HepG2 (cell line): ENCODE data around the gene PTGIS. TPM values are rescaled to one million over a fixed set of nuclear protein-coding genes. Genes with fewer than 3 reads are reported as not detected.

Source experiments
- ATAC-seq: fragments of 200-7000 bp; cut with Tn5 transposase; 3 replicates; pipeline ENCODE4 v1.9.1; 2020; ENCODE audit warnings: mild to moderate bottlenecking, moderate library complexity
- BruUV-seq: library from RNA; stranded (reverse); fragments of 400-500 nt; replicated peaks from 2 replicates; lab custom pipeline; 2021; lab: Mats Ljungman, UMichigan
- CTCF ChIA-PET: fragments of 300-600 bp; formaldehyde crosslinking; extraction: SDS; loops from one replicate; lab custom pipeline; 2021; ENCODE audit warnings: low total read pairs, inconsistent platforms, low intra/inter-chr PET ratio; lab: Yijun Ruan, JAX
- POLR2A ChIA-PET: fragments of 350-600 bp; sonication (Branson Sonifier 250); formaldehyde crosslinking; loops from one replicate; lab custom pipeline; 2020; ENCODE audit warnings: antibody characterized with exemption, inconsistent platforms; lab: Yijun Ruan, JAX
- DNase-seq: peaks from one replicate; pipeline ENCODE4 v3.0.0-alpha.2; 2015; ENCODE audit warnings: low spot score
- FAIRE-seq: peaks from 3 replicates; lab custom pipeline; 2011; peaks lifted over from hg19 to GRCh38; lab: Jason Lieb, UNC
- H2AFZ ChIP-seq: one replicate; pipeline ENCODE4 v1.6.1; 2011; ENCODE audit warnings: low read length, inconsistent platforms
- H3K27ac ChIP-seq: fragments of 300-600 bp; 3 replicates; pipeline ENCODE4 v1.8.0; 2011; ENCODE audit warnings: mixed run types, mild to moderate bottlenecking, mixed read lengths, low read length, inconsistent platforms; ENCODE audit not compliant: insufficient read depth; ENCODE audit errors: extremely low read length
- H3K27me3 ChIP-seq, 2 experiments: fragments of 200-600 bp in 1 of 2; 2 replicates in 1 of 2; 3 replicates in 1 of 2; pipeline versions ENCODE4 v1.6.0 to v1.8.0; 2011; ENCODE audit warnings: low read length in 2 of 2, mild to moderate bottlenecking in 2 of 2, moderate library complexity in 2 of 2, inconsistent platforms in 1 of 2; ENCODE audit not compliant: insufficient read depth in 2 of 2, control insufficient read depth in 1 of 2
- H3K36me3 ChIP-seq, 2 experiments: fragments of 200-600 bp in 1 of 2; replicated peaks in 1 of 2; 2 replicates in 1 of 2; 3 replicates in 1 of 2; pipeline versions ENCODE4 v1.5.1 to v1.8.0; 2011; ENCODE audit warnings: low read length in 2 of 2, inconsistent platforms in 1 of 2; ENCODE audit not compliant: insufficient read depth in 2 of 2, control insufficient read depth in 1 of 2
- H3K4me1 ChIP-seq: 2 replicates; pipeline ENCODE4 v1.5.1; 2012; ENCODE audit warnings: low read length, inconsistent platforms; ENCODE audit not compliant: insufficient read depth
- H3K4me2 ChIP-seq: 2 replicates; pipeline ENCODE4 v1.6.0; 2011; ENCODE audit warnings: low read depth, low read length, inconsistent platforms
- H3K4me3 ChIP-seq, 3 experiments: fragments of 200-600 bp in 1 of 3; sonication (generic), shearing (Covaris generic) in 1 of 3; replicated peaks in 1 of 3; 2 replicates each; pipeline ENCODE4 v1.5.1; 2011 to 2016; ENCODE audit warnings: low read length in 3 of 3, inconsistent platforms in 2 of 3, low read depth in 2 of 3, mild to moderate bottlenecking in 2 of 3, control low read depth in 1 of 3, mixed read lengths in 1 of 3; ENCODE audit not compliant: insufficient read depth in 1 of 3
- H3K79me2 ChIP-seq: one replicate; pipeline ENCODE4 v1.6.1; 2011; ENCODE audit warnings: low read length, inconsistent platforms; ENCODE audit not compliant: insufficient read depth
- H3K9ac ChIP-seq: 2 replicates; pipeline ENCODE4 v1.6.0; 2011; ENCODE audit warnings: mild to moderate bottlenecking, low read depth, low read length, inconsistent platforms; ENCODE audit not compliant: insufficient read depth
- H3K9me3 ChIP-seq: 2 replicates; pipeline ENCODE4 v1.5.1; 2012; ENCODE audit warnings: mild to moderate bottlenecking, low read length
- H4K20me1 ChIP-seq: 2 replicates; pipeline ENCODE4 v1.6.0; 2011; ENCODE audit warnings: inconsistent platforms, mild to moderate bottlenecking, low read length, moderate library complexity; ENCODE audit not compliant: insufficient read depth
- AGO2 ChIP-seq: fragments of 200-400 bp; formaldehyde crosslinking; optimal IDR thresholded peaks from 2 replicates; pipeline ENCODE3; 2017; ENCODE audit warnings: mild to moderate bottlenecking, low read depth, low read length, moderate library complexity
- AKNA ChIP-seq: sonication (generic); formaldehyde crosslinking; IDR thresholded peaks from 2 replicates; pipeline ENCODE4 v1.4.0; 2020; ENCODE audit warnings: missing genetic modification reagents, borderline replicate concordance
- ARNTL ChIP-seq: sonication (generic); formaldehyde crosslinking; IDR thresholded peaks from 2 replicates; pipeline ENCODE4 v1.4.0; 2020; ENCODE audit warnings: mild to moderate bottlenecking, missing genetic modification reagents
- MYC ChIP-seq: sonication (generic); formaldehyde crosslinking; IDR thresholded peaks from 2 replicates; pipeline ENCODE4 v1.9.0; 2021; ENCODE audit warnings: missing genetic modification reagents, borderline replicate concordance
- NFE2L2 ChIP-seq: fragments of 150-350 bp; IDR thresholded peaks from 2 replicates; pipeline ENCODE4 v1.6.1; 2014; ENCODE audit warnings: low read length
- PHF8 ChIP-seq: sonication (generic); formaldehyde crosslinking; IDR thresholded peaks from 2 replicates; pipeline ENCODE4 v1.5.0; 2020; ENCODE audit warnings: missing genetic modification reagents
- WGBS: methylation state at CpG from one replicate; pipeline ENCODE4 v1.1.6; 2017; ENCODE audit warnings: low lambda C conversion rate; 5-methylcytosine and 5-hydroxymethylcytosine counted together
- in situ Hi-C: cut with HindIII; loops from 2 replicates; pipeline ENCODE4 v1.10.0; 2017; ENCODE audit warnings: low pct_unique_long_range_greater_than_20kb; ENCODE audit not compliant: extremely low pct_ligation_motif_present
- intact Hi-C: fragments of 100-400 bp; cut with micrococcal nuclease; formaldehyde crosslinking; loops from one replicate; pipeline ENCODE4 v1.10.0; 2022; ENCODE audit not compliant: unreplicated experiment
- polyA plus RNA-seq, 8 experiments: library from polyadenylated mRNA; depleted of rRNA in 3 of 8; stranded (reverse) in 7 of 8; unstranded in 1 of 8; fragments of >200 nt; fragmentation: Illumina TruSeq in 4 of 8; extraction: Trizol in 4 of 8; gene quantifications; 2 replicates each; pipeline versions ENCODE4 v1.2.1 to v1.2.3, GENCODE V29; 2011 to 2016; ENCODE audit warnings: low read depth in 4 of 8, missing spikeins in 1 of 8, mixed read lengths in 1 of 8; ENCODE audit not compliant: insufficient read depth in 1 of 8
- total RNA-seq, 5 experiments: library from RNA; depleted of rRNA; stranded (reverse); fragments of >200 nt; fragmentation: Illumina TruSeq; extraction: Trizol; gene quantifications; 2 replicates each; pipeline ENCODE4 v1.2.3, GENCODE V29; 2016; ENCODE audit warnings: low read depth in 1 of 5

PTGIS gene
- total and polyA plus RNA-seq, 2 of the 13 experiments (the other 11 are each of a cell fraction or from before 2014, with no cell fraction given): not detected

DNA sequence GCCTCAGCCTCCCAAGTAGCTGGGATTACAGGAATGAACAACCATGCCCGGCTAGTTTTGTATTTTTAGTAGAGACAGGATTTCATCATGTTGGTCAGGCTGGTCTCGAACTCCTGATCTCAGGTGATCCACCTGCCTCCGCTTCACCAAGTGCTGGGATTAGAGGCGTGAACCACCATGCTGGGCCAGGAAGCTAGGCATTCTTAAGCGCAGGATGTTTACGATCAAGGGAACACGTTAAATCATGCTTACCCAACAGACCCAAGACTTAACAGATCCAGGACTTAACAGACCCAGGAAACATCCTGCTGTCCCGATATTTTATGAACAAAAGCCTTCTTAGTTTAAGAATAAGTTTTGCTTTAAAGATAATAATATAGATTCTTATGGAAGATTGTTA, 9.1 kb downstream of the PTGIS start (continued):
- TF ChIP-seq AKNA (CRISPR knock-in tag) (no peak), ARNTL (CRISPR knock-in tag) (no peak)
- TF ChIP-seq, all 625 proteins: peak for 0

DNA sequence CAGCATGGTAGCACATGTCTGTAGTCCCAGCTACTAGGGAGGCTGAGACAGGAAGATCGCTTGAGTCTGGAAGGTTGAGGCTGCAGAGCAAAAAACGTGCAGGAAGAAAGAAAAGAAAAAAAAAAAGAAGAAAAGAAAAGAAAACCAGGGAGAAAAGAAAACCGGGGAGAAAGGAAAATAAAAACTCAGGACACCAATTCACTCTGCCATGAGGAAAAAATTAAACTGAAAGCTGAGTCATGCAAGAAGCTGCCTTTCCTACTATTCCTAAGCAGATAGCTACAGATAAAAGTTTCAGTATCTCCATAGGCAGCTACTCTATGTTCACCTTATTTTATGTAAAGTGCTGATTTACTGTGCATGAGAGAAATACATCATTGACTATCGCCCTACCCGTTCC, 10.5 kb downstream of the PTGIS start:
- WGBS: 40% methylated on average over 5 of the region's 5 CpGs
- Histone ChIP-seq H3K4me1 (peaks cover 4% of the 10 kb centered on the region), H3K9ac (no peak overlapping the region), H2AFZ (no peak overlapping the region), H3K9me3 (no peaks in the 10 kb centered on the region), H3K36me3 (no peaks in the 10 kb centered on the region), H3K27ac (no peak overlapping the region), H4K20me1 (no peaks in the 10 kb centered on the region), H3K27me3 (peaks cover 3 to 8% of the 10 kb centered on the region in 2 experiments; a peak in 3 of 5 replicates), H3K4me3 (no peak overlapping the region), H3K4me2 (no peak overlapping the region), H3K79me2 (no peaks in the 10 kb centered on the region)
- ChIA-PET POLR2A (no interaction called here), CTCF (no interaction called here)
- no peak for DNase-seq
- intact Hi-C loops: no loop called here
- no peak for ATAC-seq
- BruUV-seq: no TSS peak
- no peak for FAIRE-seq
- in situ Hi-C loops: no loop called here
- TF ChIP-seq AGO2: no peak
- peak; percentile 34; the same call in 1 of the 2 replicates for TF ChIP-seq NFE2L2
- no peak for TF ChIP-seq PHF8 (CRISPR knock-in tag)
- TF ChIP-seq MYC: no peak
